ENCODE results near the gene SMAD5. TPM values are rescaled to one million over a fixed set of nuclear protein-coding genes. Genes with fewer than 3 reads are reported as not detected.

Gene SMAD5
- total and polyA plus RNA-seq, 2 of the 8 experiments (the other 6 are each of a cell fraction or from before 2014, with no cell fraction given), result 30.2 to 60.5 TPM

DNA sequence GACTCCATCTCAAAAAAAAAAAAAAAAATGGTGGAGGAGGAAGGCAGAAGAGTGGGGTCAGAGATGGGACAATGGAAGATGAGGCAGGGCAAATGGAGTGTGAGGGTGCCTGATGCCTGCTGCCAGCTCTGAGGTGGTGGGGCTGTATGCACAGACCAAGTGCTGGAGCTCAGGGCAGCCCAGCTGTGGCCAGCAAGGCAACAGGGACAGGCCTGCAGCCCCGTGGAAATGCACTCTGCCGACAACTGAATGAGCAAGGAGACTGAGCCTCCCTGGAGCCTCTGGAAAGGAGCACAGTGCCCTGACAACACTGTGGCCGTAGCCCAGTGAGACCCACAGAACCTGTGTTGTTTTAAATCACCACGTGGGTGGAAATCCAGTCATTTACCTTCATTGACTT is 83.2 kb downstream of the SMAD5 start (continued):
- TF ChIP-seq POLR2A (IDR thresholded peaks at IDR 0.05; ENCODE audit: control extremely low read depth in 1 of 2, low read depth in 2 of 2, low read length in 2 of 2) (no peak), EP300 (IDR thresholded peaks at IDR 0.05; ENCODE audit: borderline replicate concordance in 1 of 2, low read depth in 2 of 2, low read length in 2 of 2) (no peak)

Data from H1 (cell line).